Type B pancreatic cell (in vitro differentiated cells): ENCODE measurements around the gene ADCY2. TPM values are rescaled to one million over a fixed set of nuclear protein-coding genes. Genes with fewer than 3 reads are reported as not detected.

ENCODE experiments used
- DNase-seq: peaks from one replicate; pipeline ENCODE4 v3.0.0; 2021; ENCODE audit warnings: mixed read lengths; ENCODE audit not compliant: unreplicated experiment; ENCODE audit errors: extremely low spot score
- H3K27ac Mint-ChIP-seq: 2 replicates; pipeline ENCODE4 v1.8.0; 2021; ENCODE audit warnings: mild to moderate bottlenecking, mixed read lengths
- H3K27me3 Mint-ChIP-seq: 2 replicates; pipeline ENCODE4 v1.8.0; 2021; ENCODE audit warnings: mixed read lengths
- H3K36me3 Mint-ChIP-seq: 2 replicates; pipeline ENCODE4 v1.8.0; 2021; ENCODE audit warnings: mixed read lengths
- H3K4me1 Mint-ChIP-seq: one replicate; pipeline ENCODE4 v1.8.0; 2021; ENCODE audit warnings: mixed read lengths; ENCODE audit not compliant: unreplicated experiment
- H3K4me3 Mint-ChIP-seq: 2 replicates; pipeline ENCODE4 v1.8.0; 2021; ENCODE audit warnings: mild to moderate bottlenecking, mixed read lengths
- H3K9me3 Mint-ChIP-seq: 2 replicates; pipeline ENCODE4 v1.8.0; 2021; ENCODE audit warnings: mixed read lengths
- total RNA-seq: library from RNA; stranded (reverse); gene quantifications from 2 replicates; pipeline ENCODE4 v1.2.1, GENCODE V29; 2021; ENCODE audit warnings: low replicate concordance
- TF ChIP-seq, protein P1 (sequence below): fragments of 200-600 bp; sonication (generic); conservative IDR thresholded peaks from 2 replicates; pipeline ENCODE4 v1.5.0; 2021; ENCODE audit warnings: antibody characterized with exemption, mild to moderate bottlenecking

ADCY2 gene
- total RNA-seq, 1 donor from 2014 or later = 79.7 TPM

GRCh38 chr5:7855611-7856010, 459.7 kb downstream of the ADCY2 start:
- DNase-seq = no peak
- H3K27ac Mint-ChIP-seq = no peak overlapping the region
- TF ChIP-seq, protein P1, sequence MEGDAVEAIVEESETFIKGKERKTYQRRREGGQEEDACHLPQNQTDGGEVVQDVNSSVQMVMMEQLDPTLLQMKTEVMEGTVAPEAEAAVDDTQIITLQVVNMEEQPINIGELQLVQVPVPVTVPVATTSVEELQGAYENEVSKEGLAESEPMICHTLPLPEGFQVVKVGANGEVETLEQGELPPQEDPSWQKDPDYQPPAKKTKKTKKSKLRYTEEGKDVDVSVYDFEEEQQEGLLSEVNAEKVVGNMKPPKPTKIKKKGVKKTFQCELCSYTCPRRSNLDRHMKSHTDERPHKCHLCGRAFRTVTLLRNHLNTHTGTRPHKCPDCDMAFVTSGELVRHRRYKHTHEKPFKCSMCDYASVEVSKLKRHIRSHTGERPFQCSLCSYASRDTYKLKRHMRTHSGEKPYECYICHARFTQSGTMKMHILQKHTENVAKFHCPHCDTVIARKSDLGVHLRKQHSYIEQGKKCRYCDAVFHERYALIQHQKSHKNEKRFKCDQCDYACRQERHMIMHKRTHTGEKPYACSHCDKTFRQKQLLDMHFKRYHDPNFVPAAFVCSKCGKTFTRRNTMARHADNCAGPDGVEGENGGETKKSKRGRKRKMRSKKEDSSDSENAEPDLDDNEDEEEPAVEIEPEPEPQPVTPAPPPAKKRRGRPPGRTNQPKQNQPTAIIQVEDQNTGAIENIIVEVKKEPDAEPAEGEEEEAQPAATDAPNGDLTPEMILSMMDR = no peak
- H3K4me1 Mint-ChIP-seq = peaks cover 27% of the 10 kb centered on the region
- peaks cover 14% of the 10 kb centered on the region for H3K9me3 Mint-ChIP-seq
- no peak overlapping the region for H3K4me3 Mint-ChIP-seq
- H3K36me3 Mint-ChIP-seq = peaks cover 6% of the 10 kb centered on the region
- H3K27me3 Mint-ChIP-seq = no peaks in the 10 kb centered on the region

DNA sequence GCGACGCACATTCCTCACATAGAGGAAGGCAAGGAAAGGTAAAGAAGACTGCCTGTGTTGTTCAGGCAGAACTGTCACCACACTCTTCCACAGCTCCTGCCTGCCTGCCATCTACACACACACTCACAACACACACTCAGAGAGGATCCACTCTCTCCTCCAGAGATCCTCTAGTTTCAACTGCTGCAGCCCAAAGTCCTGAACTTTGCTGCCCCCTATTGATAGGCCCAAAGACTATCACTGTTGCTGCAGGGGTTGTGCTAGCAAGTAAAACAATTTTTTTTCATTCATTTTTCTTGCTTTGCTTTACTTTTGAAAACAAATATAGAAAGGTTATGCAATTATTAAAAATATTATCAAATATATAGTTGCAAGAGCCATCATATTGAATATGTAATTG, 460.9 kb downstream of the ADCY2 start:
- no peak overlapping the region for H3K4me3 Mint-ChIP-seq
- no peak for DNase-seq
- H3K9me3 Mint-ChIP-seq = peaks cover 14% of the 10 kb centered on the region
- H3K27ac Mint-ChIP-seq = no peak overlapping the region
- peaks cover 23% of the 10 kb centered on the region for H3K4me1 Mint-ChIP-seq
- no peaks in the 10 kb centered on the region for H3K27me3 Mint-ChIP-seq
- peaks cover 6% of the 10 kb centered on the region for H3K36me3 Mint-ChIP-seq
- TF ChIP-seq, protein P1 = peak; percentile 82

DNA sequence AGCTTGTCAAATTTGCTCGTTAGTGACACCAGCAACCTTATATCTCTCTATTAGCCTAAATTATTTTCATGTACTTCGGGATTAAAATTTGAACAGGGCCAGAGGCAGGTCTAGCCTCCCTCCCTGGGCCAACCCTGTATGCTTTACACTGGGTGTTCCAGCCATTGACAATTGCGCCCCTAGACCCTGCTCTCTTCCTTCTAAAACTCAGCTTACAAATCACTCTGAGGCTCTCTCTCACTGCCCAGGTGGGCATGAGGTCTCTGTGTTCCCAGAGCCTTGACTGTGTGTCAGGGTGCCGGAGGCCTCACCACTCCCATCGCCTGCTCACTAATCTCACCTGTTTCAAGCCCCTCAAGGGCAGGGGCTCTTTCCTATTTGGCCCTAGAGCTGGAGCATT, 461.4 kb downstream of the ADCY2 start:
- TF ChIP-seq, protein P1 = no peak
- peaks cover 11% of the 10 kb centered on the region for H3K9me3 Mint-ChIP-seq
- H3K36me3 Mint-ChIP-seq = peaks cover 6% of the 10 kb centered on the region
- no peaks in the 10 kb centered on the region for H3K27me3 Mint-ChIP-seq
- no peak for DNase-seq
- no peak overlapping the region for H3K27ac Mint-ChIP-seq
- H3K4me1 Mint-ChIP-seq = peaks cover 20% of the 10 kb centered on the region
- no peak overlapping the region for H3K4me3 Mint-ChIP-seq

GRCh38 chr5:7857926-7858632, 462.1 kb downstream of the ADCY2 start:
- TF ChIP-seq, protein P1 = no peak
- Mint-ChIP-seq H3K4me3 (no peak overlapping the region), H3K4me1 (peaks cover 16% of the 10 kb centered on the region), H3K27ac (no peak overlapping the region), H3K27me3 (no peaks in the 10 kb centered on the region), H3K9me3 (peaks cover 7% of the 10 kb centered on the region), H3K36me3 (peaks cover 6% of the 10 kb centered on the region)
- DNase-seq = no peak

GRCh38 chr5:7866196-7866595, 470.3 kb downstream of the ADCY2 start:
- H3K36me3 Mint-ChIP-seq = peaks cover 5% of the 10 kb centered on the region
- peak overlapping the region; percentile 18 for H3K4me3 Mint-ChIP-seq

More at GRCh38 chr5:7866196-7866595, 470.3 kb downstream of the ADCY2 start:
- Mint-ChIP-seq H3K9me3 (no peaks in the 10 kb centered on the region), H3K27ac (no peak overlapping the region), H3K4me1 (peaks cover 35% of the 10 kb centered on the region), H3K27me3 (no peaks in the 10 kb centered on the region)
- TF ChIP-seq, protein P1 = no peak
- DNase-seq = no peak
